ENCODE results near the gene SEZ6L2. TPM values are rescaled to one million over a fixed set of nuclear protein-coding genes. Genes with fewer than 3 reads are reported as not detected.
"Not testable (repeated sequence)": the region's sequence is repeated elsewhere in the genome, so short reads cannot be mapped to it uniquely, and the experiment has no call there.

SEZ6L2 gene
- polyA plus RNA-seq, 2 donors, result 0.35 to 0.45 TPM

GRCh38 chr16:29893553-29893952 is 5.8 kb downstream of the SEZ6L2 start:
- no peak overlapping the region for H3K27ac ChIP-seq (ENCODE audit: low read depth in 2 of 2, low read length in 1 of 2)
- 85 to 90% methylated on average over 3 of the region's 3 CpGs for WGBS, 2 donors

DNA sequence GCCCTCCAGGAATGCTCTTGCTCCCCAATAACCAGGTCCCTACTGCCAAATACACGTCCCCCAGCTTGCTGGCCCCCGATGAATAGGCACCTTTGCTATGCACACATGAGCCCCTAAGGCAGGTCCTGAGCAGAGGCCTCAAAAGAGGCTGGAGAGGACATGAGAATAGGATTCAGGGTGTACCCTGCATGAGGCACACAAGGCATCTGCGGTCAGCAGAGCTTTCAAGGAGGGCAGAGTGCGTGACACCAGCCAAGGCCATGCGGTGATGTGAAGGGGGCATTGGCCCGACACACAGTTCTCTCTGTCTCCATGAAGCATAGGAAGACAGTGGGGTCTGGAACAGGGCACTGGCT is 6.9 kb downstream of the SEZ6L2 start:
- H3K9me3 ChIP-seq (ENCODE audit: control insufficient read depth in 2 of 2, insufficient read depth in 1 of 2, low read depth in 1 of 2, low read length in 1 of 2), result no peaks in the 10 kb centered on the region
- no peaks in the 10 kb centered on the region for H3K27me3 ChIP-seq (ENCODE audit: control insufficient read depth in 1 of 2, insufficient read depth in 2 of 2, low read length in 2 of 2)
- no peak overlapping the region for H3K4me3 ChIP-seq (ENCODE audit: low read depth in 1 of 2, low read length in 2 of 2)
- no peak overlapping the region for H3K27ac ChIP-seq (ENCODE audit: low read depth in 2 of 2, low read length in 1 of 2)
- WGBS, 2 donors, result 83 to 91% methylated on average over 6 of the region's 6 CpGs
- H3K4me1 ChIP-seq (ENCODE audit: control insufficient read depth in 2 of 2, insufficient read depth in 2 of 2, low read length in 1 of 2), result no peaks in the 10 kb centered on the region
- no peaks in the 10 kb centered on the region for H3K36me3 ChIP-seq (ENCODE audit: control insufficient read depth in 2 of 2, insufficient read depth in 2 of 2, low read length in 1 of 2)

More at GRCh38 chr16:29893553-29893952, 5.8 kb downstream of the SEZ6L2 start:
- H3K4me3 ChIP-seq (ENCODE audit: low read depth in 1 of 2, low read length in 2 of 2), result no peak overlapping the region
- no peaks in the 10 kb centered on the region for H3K4me1 ChIP-seq (ENCODE audit: control insufficient read depth in 2 of 2, insufficient read depth in 2 of 2, low read length in 1 of 2)
- H3K27me3 ChIP-seq (ENCODE audit: control insufficient read depth in 1 of 2, insufficient read depth in 2 of 2, low read length in 2 of 2), result peaks cover 0 to 8% of the 10 kb centered on the region in 2 donors
- H3K36me3 ChIP-seq (ENCODE audit: control insufficient read depth in 2 of 2, insufficient read depth in 2 of 2, low read length in 1 of 2), result no peaks in the 10 kb centered on the region
- no peaks in the 10 kb centered on the region for H3K9me3 ChIP-seq (ENCODE audit: control insufficient read depth in 2 of 2, insufficient read depth in 1 of 2, low read depth in 1 of 2, low read length in 1 of 2)

- Histone ChIP-seq H3K4me1 (ENCODE audit: control insufficient read depth in 2 of 2, insufficient read depth in 2 of 2, low read length in 1 of 2) (no peaks in the 10 kb centered on the region), H3K36me3 (ENCODE audit: control insufficient read depth in 2 of 2, insufficient read depth in 2 of 2, low read length in 1 of 2) (no peaks in the 10 kb centered on the region), H3K4me3 (ENCODE audit: low read depth in 1 of 2, low read length in 2 of 2) (no peak overlapping the region), H3K27ac (ENCODE audit: low read depth in 2 of 2, low read length in 1 of 2) (no peak overlapping the region), H3K9me3 (ENCODE audit: control insufficient read depth in 2 of 2, insufficient read depth in 1 of 2, low read depth in 1 of 2, low read length in 1 of 2) (no peaks in the 10 kb centered on the region), H3K27me3 (ENCODE audit: control insufficient read depth in 1 of 2, insufficient read depth in 2 of 2, low read length in 2 of 2) (no peaks in the 10 kb centered on the region)
- 68 to 77% methylated on average over 10 of the region's 10 CpGs for WGBS, 2 donors
These were observed 7.6 kb downstream of the SEZ6L2 start for GRCh38 chr16:29891525-29892457.

DNA sequence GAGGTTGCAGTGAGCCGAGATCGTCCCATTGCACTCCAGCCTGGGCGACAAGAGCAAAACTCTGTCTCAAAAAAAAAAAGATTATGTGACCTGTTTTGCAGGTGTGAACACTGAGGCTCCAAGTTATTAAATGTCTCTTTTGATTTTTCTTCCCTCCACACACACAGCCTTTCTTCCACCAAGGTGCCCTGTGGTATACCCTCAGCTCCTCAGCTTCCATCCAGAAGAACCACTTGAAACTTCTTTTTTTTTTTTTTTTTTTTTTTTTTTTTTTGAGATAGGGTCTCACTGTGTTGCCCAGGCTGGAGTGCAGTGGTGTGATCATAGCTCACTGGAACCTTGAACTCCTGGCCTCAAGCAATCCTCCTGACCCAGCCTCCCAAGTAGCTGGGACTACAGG is 10.0 kb downstream of the SEZ6L2 start:
- not testable (repeated sequence) for H3K9me3 ChIP-seq (ENCODE audit: control insufficient read depth in 2 of 2, insufficient read depth in 1 of 2, low read depth in 1 of 2, low read length in 1 of 2); H3K4me3 ChIP-seq (ENCODE audit: low read depth in 1 of 2, low read length in 2 of 2)
- WGBS, 2 donors, result 91 to 93% methylated on average over 3 of the region's 3 CpGs

GRCh38 chr16:29883987-29884386 is 15.4 kb downstream of the SEZ6L2 start:
- Histone ChIP-seq H3K4me1 (ENCODE audit: control insufficient read depth in 2 of 2, insufficient read depth in 2 of 2, low read length in 1 of 2) (no peaks in the 10 kb centered on the region), H3K4me3 (ENCODE audit: low read depth in 1 of 2, low read length in 2 of 2) (no peak overlapping the region), H3K27me3 (ENCODE audit: control insufficient read depth in 1 of 2, insufficient read depth in 2 of 2, low read length in 2 of 2) (no peaks in the 10 kb centered on the region), H3K9me3 (ENCODE audit: control insufficient read depth in 2 of 2, insufficient read depth in 1 of 2, low read depth in 1 of 2, low read length in 1 of 2) (no peaks in the 10 kb centered on the region), H3K27ac (ENCODE audit: low read depth in 2 of 2, low read length in 1 of 2) (no peak overlapping the region), H3K36me3 (ENCODE audit: control insufficient read depth in 2 of 2, insufficient read depth in 2 of 2, low read length in 1 of 2) (no peaks in the 10 kb centered on the region)
- WGBS, 2 donors, result 83% methylated on average over 6 of the region's 6 CpGs

More for the DNA sequence above, 10.0 kb downstream of the SEZ6L2 start:
- H3K27ac ChIP-seq (ENCODE audit: low read depth in 2 of 2, low read length in 1 of 2); H3K36me3 ChIP-seq (ENCODE audit: control insufficient read depth in 2 of 2, insufficient read depth in 2 of 2, low read length in 1 of 2); H3K4me1 ChIP-seq (ENCODE audit: control insufficient read depth in 2 of 2, insufficient read depth in 2 of 2, low read length in 1 of 2); H3K27me3 ChIP-seq (ENCODE audit: control insufficient read depth in 1 of 2, insufficient read depth in 2 of 2, low read length in 2 of 2): not testable (repeated sequence)

DNA sequence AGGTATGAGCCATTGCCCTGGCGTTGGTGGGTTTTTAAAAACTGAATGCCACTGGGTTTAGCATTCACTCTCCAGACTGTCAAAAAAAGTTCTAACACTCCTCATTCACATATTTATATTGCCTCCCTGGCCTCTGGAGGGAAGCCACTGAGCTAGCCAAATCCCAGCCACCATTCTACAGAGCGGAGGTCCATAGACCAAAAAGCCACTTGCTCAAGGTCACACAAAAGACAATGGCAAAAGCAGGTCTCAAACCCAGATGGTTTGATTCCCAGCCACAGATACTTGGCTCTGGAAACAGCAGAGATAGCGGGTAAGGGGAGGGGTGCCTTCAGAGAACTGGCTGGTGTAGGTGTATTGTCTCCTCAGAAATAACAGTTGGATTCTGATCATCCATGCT is 18.3 kb downstream of the SEZ6L2 start:
- Histone ChIP-seq H3K27me3 (ENCODE audit: control insufficient read depth in 1 of 2, insufficient read depth in 2 of 2, low read length in 2 of 2) (peaks cover 0 to 12% of the 10 kb centered on the region in 2 donors), H3K36me3 (ENCODE audit: control insufficient read depth in 2 of 2, insufficient read depth in 2 of 2, low read length in 1 of 2) (no peaks in the 10 kb centered on the region), H3K4me1 (ENCODE audit: control insufficient read depth in 2 of 2, insufficient read depth in 2 of 2, low read length in 1 of 2) (no peaks in the 10 kb centered on the region), H3K4me3 (ENCODE audit: low read depth in 1 of 2, low read length in 2 of 2) (no peak overlapping the region), H3K9me3 (ENCODE audit: control insufficient read depth in 2 of 2, insufficient read depth in 1 of 2, low read depth in 1 of 2, low read length in 1 of 2) (peaks cover 0 to 6% of the 10 kb centered on the region in 2 donors), H3K27ac (ENCODE audit: low read depth in 2 of 2, low read length in 1 of 2) (no peak overlapping the region)
- 85 to 93% methylated on average over 3 of the region's 3 CpGs for WGBS, 2 donors

- Histone ChIP-seq H3K27me3 (ENCODE audit: control insufficient read depth in 1 of 2, insufficient read depth in 2 of 2, low read length in 2 of 2) (peaks cover 0 to 13% of the 10 kb centered on the region in 2 donors), H3K4me1 (ENCODE audit: control insufficient read depth in 2 of 2, insufficient read depth in 2 of 2, low read length in 1 of 2) (no peaks in the 10 kb centered on the region)
- WGBS, 2 donors, result 92 to 93% methylated on average over 14 of the region's 14 CpGs
These were observed 21.2 kb downstream of the SEZ6L2 start for GRCh38 chr16:29878172-29878571.

DNA sequence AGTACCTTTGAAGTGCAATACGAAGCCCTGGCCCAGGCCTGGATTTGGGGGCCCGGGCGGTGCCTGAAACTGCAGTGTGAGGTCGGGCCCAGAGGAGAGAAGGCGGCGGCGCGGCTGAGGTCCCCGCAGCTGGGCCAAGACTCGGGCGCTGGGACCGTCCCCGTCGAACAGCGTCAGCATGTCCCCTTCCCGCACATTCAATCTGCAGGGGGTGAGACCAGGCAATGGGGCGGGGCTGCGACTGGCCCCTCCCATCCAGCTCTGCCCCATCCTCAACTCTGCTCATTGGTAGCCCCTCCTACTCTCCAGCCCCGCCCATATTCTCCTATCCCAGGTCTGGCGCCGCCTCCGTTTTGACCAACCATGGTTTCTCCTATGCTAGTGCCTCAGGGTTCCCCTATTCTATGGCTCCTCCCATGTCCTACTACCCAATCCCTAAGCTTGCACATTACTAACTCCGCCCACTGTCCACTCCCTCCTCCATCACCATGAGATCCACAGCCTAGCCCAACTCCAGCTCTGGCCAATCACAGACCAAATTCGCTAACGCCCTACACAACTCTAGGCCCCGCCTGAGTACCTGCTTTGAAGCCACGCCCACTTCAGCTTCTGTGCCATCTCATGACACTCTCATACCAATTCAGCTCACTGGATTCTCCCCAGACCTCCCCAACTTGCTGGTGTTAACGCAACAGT is 21.9 kb downstream of the SEZ6L2 start:
- Histone ChIP-seq H3K4me3 (ENCODE audit: low read depth in 1 of 2, low read length in 2 of 2) (no peak overlapping the region), H3K4me1 (ENCODE audit: control insufficient read depth in 2 of 2, insufficient read depth in 2 of 2, low read length in 1 of 2) (no peaks in the 10 kb centered on the region), H3K36me3 (ENCODE audit: control insufficient read depth in 2 of 2, insufficient read depth in 2 of 2, low read length in 1 of 2) (no peaks in the 10 kb centered on the region), H3K27me3 (ENCODE audit: control insufficient read depth in 1 of 2, insufficient read depth in 2 of 2, low read length in 2 of 2) (peaks cover 0 to 13% of the 10 kb centered on the region in 2 donors), H3K27ac (ENCODE audit: low read depth in 2 of 2, low read length in 1 of 2) (no peak overlapping the region), H3K9me3 (ENCODE audit: control insufficient read depth in 2 of 2, insufficient read depth in 1 of 2, low read depth in 1 of 2, low read length in 1 of 2) (peaks cover 0 to 6% of the 10 kb centered on the region in 2 donors)
- 19 to 40% methylated on average over 25 to 28 of the region's 28 CpGs for WGBS, 2 donors

More at GRCh38 chr16:29878172-29878571, 21.2 kb downstream of the SEZ6L2 start:
- Histone ChIP-seq H3K36me3 (ENCODE audit: control insufficient read depth in 2 of 2, insufficient read depth in 2 of 2, low read length in 1 of 2) (no peaks in the 10 kb centered on the region), H3K4me3 (ENCODE audit: low read depth in 1 of 2, low read length in 2 of 2) (no peak overlapping the region), H3K27ac (ENCODE audit: low read depth in 2 of 2, low read length in 1 of 2) (no peak overlapping the region), H3K9me3 (ENCODE audit: control insufficient read depth in 2 of 2, insufficient read depth in 1 of 2, low read depth in 1 of 2, low read length in 1 of 2) (peaks cover 0 to 6% of the 10 kb centered on the region in 2 donors)

GRCh38 chr16:29876594-29877249 is 22.6 kb downstream of the SEZ6L2 start:
- Histone ChIP-seq H3K9me3 (ENCODE audit: control insufficient read depth in 2 of 2, insufficient read depth in 1 of 2, low read depth in 1 of 2, low read length in 1 of 2) (peaks cover 0 to 6% of the 10 kb centered on the region in 2 donors), H3K4me1 (ENCODE audit: control insufficient read depth in 2 of 2, insufficient read depth in 2 of 2, low read length in 1 of 2) (no peaks in the 10 kb centered on the region), H3K4me3 (ENCODE audit: low read depth in 1 of 2, low read length in 2 of 2) (no peak overlapping the region), H3K36me3 (ENCODE audit: control insufficient read depth in 2 of 2, insufficient read depth in 2 of 2, low read length in 1 of 2) (no peaks in the 10 kb centered on the region), H3K27me3 (ENCODE audit: control insufficient read depth in 1 of 2, insufficient read depth in 2 of 2, low read length in 2 of 2) (peaks cover 0 to 13% of the 10 kb centered on the region in 2 donors), H3K27ac (ENCODE audit: low read depth in 2 of 2, low read length in 1 of 2) (no peak overlapping the region)
- 14 to 27% methylated on average over 42 to 45 of the region's 45 CpGs for WGBS, 2 donors
